ENCODE results near the gene RPL35.

RPL35 gene

DNA sequence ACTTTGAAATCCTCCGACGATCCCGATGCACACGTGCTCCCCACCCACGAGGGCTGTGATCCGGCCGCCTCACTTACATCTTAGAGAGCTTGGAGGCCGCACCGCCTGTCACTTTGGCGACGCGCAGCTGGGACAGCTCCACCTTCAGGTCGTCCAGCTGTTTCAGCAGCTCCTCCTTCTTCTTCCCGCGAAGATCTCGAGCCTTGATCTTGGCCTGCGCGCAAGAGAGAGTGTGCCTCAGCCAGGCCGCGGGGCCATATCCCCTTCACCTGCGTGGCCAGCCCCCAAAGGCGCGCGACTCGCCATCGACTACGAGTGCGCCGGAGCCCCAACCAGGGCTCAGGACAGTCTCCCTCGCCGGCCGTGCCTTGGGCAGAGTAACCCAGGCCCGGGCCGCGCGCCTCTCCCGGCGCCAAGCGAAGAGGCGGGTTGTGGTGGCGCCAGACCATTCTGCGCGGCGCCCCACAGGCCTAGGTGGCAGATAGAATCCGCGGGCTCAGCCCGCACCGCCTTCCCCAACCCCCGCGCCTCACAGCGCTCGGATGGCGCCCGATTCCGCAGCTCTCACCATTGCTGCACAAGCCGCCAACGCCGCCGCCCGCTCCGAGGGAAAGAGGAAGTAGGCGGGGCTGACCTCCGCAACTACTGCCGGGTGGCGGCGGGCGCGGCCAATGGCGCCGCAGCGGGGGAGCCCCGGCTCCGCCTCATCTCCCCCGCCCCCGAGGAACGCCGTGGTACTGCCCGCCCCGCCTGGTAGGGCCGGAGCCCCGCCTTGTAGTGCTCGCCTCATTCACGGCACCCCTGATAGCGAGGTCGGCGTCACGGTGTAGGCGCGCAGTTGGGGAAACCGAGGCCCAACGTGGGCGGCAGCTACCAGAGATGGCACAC lies at the start of gene RPL35, which contains the start of gene ARPC5L:
Gene RPL35 (minus strand): TSS at position 616 of the 888 bp plus-strand sequence. CDS start 45 bp downstream, at position 571.
Gene ARPC5L (plus strand): TSS at position 789 of the 888 bp plus-strand sequence. CDS start 7,161 bp downstream, outside the sequence.
- peak; percentile 96 for DNase-seq

DNA sequence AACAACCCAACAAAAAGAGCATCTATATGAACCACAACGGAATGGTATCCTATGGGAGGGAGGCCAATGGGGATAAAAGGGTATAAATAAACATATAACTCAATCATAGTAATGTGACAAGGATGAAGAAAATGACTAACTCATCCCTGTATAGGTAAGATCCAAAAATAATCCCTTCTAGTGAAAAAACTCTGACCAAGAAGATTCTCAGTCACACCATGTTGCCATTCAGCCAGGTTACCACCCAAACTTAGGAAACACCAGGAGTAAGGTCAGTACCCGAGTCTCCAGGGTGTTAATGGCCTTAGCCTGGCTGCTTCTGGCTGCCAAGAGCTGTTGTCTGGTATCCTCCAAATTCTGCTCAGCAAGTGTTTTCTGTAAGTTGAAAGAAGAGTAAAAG lies 46.3 kb upstream of the RPL35 start:
- DNase-seq = no peak

DNA sequence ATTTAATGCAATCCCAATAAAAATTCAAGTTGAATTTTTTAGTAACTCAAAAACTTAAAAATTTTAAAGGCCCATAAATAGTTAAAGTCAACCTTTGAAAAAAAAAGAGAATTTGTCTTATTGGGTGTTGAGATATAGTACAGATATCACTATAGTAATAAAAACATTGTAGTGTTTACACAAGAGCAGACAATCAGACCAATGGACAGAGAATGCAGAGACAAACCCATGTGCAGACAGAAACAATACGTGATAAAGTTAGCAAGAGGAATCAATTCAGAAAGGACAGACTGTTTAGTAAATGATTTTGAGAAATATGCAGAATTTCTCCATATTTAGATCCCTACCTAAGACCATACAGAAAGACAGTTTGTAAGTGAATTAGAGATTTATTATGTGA lies 45.2 kb upstream of the RPL35 start:
- DNase-seq = no peak

DNA sequence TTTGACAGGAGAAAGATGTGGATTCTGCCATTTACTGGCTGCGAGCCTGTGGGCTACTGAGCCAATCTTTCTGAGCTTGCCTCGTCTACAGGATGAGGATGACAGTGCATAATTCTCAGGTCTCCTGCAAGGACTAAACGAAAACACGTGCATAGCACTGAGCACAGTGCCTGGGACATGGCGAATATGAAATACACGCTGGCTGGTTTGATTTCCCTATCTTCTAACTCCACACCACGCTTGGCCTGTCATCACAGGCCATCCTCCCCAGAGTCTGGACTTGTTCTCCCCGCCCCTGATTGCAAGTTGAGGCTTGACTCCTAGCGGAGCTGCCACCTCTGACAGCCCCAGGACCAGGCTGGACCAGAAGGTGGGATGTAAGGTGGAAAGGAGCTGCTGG lies 38.1 kb upstream of the RPL35 start:
- DNase-seq = no peak

DNA sequence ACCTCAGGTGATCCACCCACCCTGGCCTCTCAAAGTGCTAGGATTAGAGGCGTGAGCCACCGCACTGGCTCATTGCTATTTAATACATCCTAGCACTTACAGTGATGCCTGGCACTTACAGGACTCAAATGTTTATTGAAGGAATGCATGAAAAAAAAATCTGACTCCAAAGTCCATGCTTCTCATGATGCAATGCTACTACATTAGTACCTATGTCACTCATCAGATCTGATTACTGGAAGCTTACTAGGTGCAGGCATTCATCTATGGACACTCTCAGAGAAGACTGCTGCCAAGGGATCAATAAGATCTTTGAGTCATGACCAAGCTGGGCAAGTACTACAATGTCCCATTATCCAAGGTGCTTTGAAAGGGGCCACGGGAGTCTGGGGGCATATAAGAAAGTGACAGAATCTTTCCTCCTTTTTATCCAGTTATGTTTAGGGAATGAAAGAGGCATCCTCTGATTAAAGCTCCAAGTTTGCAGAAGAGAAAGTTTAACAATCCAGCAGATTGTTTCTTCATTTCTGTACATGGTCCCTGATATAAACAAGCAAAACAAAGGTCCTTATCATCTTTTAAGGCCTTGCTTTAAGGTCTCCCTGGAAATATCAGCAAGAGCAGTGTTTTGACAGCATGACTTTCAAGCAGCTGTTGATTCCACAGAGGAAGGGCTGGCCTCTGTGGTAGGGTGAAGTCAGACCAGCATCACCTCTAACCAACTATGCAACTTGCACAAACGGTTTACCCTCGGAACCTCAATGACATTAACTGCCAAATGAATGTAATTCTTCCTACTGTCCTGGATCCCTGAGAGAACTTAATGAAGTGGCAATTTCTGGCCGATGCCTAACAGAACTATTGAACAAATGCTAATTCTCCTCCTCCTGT lies 36.1 kb upstream of the RPL35 start:
- no peak for DNase-seq

DNA sequence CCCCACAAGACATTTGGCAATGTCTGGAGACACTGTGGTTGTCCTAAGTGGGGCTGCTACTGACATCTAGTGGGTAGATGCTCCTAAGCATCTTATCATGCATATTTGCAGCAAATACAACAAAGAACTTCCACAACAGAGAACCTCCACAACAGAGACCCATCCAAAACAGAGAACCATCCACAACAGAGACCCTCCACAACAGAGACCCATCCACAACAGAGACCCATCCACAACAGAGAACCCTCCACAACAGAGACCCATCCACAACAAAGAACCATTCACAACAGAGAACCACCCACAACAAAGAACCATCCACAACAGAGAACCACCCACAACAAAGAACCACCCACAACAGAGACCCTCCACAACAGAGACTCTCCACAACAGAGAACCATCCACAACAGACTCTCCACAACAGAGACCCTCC lies 33.0 kb upstream of the RPL35 start:
- no peak for DNase-seq

DNA sequence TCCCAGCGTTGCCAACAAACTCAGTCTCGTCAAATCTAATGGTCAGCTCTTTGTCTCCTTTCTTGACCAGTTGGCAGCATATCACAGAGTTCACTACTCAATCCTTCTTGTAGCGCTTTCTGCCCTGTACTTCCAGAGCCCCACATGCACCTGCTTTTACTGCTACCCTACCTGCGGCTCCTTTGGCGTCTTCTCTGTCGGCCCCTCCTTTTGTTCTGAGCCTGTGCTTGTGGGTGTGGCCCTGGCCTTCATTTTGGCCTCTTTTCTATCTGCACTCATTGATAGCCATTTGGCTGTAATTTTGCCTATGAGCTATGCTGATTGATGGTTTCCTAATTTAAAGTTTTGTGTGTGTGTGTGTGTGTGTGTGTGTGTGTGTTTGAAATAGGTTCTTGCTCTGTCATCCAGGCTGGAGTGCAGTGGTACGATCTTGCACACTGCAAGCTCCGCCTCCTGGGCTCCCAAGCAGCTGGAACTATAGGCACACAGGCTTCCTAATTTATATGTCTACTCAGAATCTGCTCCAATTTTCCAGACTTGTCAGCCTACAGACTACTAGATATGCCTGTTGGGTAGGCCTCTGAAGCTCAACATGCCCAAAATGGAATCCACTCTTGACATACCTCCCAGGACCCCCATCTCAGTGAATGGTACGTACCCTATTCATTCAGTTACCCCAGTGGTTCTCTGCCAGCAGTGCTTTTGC lies 32.4 kb upstream of the RPL35 start:
- DNase-seq = no peak

DNA sequence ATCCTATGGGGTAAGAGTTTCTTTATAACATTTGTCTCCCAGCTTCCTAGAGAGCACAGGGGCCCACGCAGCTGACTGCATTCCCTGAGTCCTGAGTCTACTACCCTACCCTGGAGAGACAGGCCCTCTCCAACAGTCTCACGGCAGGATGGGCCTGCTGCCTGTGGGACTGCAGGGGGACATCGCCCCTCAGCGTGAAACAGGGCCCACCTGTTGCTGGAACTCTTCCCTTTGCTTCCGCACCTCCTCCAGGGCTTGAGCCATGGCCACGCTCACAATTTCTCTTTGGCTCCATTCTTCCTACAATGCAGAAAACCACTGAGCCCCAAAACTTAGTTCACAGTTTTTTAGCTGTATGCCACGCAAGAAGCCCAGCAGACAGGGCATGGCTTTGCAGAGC lies 28.4 kb upstream of the RPL35 start:
- no peak for DNase-seq

DNA sequence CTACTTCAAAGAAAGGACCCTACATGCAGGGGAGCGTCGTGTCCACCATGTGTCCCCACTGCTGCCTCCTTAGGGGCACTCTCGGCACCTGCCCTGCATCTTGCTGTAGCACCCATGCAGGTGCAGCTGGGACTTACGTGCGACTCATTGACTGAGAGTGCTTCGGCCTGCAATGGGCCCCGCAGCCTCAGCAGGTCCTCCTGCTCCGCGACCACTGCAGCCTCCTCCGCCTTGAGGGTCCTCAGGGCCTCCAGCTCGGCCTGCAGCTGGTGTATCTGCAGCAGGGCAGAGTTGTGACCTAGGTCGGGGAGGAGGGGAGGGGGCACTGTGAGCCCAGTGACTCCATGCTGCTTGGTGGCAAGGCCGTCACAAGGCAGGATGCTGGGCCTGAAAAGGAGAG lies 27.2 kb upstream of the RPL35 start:
- DNase-seq = no peak

DNA sequence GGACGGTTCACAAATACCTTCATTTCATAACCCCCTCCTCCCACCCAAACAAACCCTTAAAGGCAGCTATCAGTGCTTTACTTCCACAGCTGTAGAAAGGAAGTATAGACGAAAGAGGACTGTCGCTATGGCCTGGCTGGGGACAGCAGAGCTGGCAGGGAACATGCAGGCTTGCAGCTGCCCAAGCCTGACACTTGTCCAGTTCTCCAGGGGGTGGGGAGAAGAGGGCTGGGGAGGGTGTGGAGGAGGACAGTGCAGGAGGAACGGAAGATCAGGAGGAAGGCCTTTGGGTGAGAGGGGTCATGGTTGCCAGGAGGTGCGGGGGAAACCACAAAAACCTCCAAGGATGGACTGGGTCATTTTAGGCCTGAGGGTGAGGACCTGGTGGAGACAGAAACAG lies 26.1 kb upstream of the RPL35 start:
- no peak for DNase-seq

DNA sequence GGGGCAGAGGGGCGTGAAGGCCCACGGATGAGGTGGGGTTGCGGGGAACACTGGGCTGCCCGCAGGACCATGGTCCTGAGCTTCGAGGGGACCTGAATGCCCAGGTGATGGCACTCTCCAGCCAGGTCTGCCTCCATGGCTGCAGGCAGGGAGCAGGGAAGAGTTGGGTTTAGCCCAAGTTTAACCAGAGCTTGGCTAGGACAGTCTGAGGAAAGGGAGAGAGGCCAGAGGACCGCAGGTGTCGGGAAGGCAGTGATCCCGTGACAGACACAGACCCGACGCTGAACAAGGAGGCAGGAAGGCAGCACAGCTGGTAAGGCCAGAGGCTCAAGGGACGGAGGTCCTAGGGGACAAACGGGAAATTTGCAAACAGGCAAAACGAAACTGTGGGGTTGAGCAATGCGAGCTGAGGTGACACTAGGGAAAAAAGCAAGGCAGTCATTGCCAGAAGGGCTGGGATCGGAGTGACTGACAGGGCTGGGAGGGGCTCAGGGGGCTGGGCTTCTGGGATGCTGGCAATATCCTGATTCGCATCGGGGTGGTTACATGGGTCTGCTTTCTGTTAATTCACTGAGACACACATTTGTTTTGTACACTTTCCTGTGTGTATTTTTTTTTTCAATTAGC lies 25.2 kb upstream of the RPL35 start:
- no peak for DNase-seq

DNA sequence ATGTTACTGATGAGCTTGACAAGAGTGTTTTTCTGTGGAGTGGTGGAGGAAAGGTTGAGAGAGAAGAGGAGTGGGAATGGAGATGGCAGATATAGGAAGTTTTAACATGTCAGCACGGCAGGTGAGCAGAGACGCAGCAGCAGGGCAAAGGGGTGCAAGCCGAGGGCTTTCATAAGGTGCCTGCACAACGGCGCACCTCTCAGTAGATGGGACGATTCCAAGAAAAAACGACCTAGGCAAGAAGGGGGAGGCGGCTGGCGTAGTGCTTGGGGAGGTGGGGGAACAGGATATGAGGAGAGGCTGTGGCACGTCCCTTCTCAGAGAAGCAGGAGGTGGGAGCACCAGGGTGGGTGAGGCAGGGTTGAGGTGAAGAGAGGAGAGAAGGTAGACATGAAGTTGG lies 24.7 kb upstream of the RPL35 start:
- DNase-seq = no peak

DNA sequence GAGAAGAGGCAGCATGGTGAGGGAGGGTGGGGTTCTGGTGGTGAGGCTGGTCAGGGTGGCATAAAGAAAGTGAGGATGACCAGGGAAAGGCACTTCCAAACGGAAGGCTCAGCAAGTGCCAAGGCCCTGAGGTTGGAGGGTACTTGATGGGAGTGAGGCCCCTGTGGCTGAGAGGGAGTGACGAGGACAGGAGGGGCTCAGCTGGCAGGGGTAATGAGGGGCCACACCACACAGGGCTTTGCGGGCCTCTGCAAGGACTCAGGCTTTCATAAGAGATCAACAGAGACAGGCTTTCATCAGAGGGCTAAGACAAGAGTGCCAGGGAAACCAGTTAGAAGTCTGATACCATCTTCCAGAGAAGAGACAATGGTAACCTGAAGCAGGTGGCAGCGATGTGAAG lies 23.8 kb upstream of the RPL35 start:
- no peak for DNase-seq

DNA sequence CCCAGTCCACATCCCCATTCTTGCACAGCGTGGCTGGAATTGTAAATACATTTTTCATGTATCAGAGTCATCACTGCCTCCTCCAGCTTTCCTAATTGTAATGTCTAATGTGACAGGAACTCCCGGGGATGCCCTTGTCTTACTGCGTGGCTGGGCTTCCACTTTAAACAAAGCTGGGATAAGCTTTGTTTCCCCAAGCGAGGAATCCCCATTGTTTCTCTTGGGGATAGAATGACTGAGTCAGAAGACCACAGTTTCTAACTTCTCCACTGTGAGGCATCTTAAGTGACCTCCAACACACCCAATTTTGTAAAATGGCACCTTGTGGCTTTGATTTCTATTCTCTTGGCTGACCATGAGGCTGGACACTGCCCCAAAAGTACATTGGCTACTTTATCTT lies 22.6 kb upstream of the RPL35 start:
- no peak for DNase-seq

DNA sequence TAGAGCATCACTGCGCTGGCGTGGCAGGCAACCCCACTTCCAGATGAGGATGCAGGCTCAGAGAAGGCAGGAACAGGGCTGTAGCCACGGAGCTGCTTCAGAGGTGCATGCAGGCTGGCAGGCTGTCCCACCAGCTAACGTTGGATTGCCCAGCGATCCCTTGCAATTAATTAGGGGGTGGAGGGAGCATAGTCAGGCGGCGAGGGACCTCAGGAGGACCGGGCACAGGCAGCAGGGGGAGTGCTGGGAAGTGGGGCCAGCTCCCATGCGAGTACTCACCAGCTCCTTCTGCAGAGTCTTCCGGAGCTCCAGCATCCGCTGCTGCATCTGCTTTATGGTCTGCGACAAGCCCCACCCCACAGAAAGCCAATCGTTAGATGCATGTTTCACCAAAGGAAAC lies 20.5 kb upstream of the RPL35 start:
- DNase-seq = no peak

DNA sequence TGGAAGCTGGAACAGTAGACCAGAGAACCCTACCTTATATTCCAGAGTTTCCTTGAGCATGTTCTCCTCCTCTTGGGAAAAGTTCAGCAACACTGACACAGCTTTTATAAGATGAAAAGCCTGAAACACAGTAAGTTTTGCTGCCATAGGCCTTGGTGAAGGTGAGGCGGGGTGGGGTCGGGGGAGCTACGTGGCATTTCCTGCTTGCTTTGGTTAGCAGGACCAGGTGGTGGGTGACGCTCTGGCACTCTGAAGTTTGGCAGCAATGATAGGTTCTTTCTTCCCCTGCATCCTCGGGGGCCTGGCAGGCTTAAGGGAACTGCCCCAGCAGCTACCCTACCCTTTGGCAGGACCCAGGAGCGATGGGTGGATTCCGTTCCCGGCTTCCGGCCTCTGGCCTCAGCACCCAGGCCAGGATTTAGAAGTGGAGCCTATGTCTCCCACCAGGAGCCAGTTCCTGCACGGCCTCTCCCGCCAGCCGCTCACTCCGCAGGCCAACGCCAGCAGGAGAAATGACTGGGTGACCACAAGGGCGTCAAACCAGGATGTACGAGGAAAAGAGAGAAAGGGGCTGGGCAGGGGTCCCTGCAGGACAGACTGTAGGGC lies 19.5 kb upstream of the RPL35 start:
- no peak for DNase-seq

DNA sequence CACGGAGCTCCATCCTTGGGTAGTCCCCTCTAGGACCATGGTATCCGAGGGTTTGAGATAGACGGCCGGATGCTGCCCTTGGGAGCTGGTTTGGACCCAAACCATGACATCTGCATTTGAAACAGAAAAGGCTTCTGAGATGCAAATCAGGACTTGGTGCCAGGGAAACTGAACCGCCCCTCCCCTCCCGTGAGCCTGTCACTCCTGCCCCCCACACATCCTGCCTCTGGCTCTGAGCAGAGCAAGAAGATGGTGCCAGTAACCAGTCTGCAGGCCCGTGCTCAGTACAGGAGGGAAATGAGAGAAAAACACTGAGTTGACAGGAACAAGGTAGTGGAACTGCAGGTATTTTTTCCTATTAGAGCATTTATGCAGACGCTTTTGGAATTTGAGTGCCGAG lies 18.7 kb upstream of the RPL35 start:
- DNase-seq = no peak

DNA sequence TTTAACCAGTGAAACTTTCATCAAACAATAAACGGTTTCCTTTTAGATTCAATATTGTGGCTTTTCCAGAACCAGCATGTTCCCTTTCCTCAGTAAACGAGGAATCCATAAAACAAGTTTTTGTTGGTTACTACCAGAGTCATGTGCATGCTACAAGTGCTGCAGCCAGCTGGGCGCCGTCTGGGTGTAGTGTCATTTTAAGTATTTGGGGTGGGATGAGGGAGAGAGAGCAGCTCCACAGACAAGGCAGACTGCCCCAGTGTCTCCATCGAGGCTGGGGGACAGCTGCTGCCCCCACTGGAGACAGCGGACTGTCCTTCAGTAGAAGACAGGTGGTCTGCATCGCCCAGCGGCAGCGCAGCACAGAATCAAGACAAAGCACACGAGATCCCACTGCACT lies 17.5 kb upstream of the RPL35 start:
- DNase-seq = no peak

DNA sequence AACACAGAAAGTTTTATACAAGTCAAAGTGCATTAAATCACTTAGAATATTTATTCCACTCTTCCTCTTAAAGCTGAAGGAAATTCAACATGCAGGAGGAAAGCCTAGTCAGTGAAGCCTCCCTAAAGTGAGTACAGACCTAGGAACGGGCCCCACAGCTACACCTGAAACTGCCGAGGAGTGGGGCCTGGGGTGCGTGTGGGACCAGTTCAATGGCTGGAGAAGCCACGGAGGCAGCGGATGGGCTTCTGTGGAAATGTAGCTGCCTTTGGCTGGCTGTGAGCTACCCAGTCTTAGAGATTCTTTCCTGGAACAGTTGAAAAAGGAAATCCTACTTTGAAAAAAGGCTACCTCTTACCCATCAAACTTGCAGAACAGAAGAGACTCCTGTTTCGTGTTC lies 16.8 kb upstream of the RPL35 start:
- no peak for DNase-seq

DNA sequence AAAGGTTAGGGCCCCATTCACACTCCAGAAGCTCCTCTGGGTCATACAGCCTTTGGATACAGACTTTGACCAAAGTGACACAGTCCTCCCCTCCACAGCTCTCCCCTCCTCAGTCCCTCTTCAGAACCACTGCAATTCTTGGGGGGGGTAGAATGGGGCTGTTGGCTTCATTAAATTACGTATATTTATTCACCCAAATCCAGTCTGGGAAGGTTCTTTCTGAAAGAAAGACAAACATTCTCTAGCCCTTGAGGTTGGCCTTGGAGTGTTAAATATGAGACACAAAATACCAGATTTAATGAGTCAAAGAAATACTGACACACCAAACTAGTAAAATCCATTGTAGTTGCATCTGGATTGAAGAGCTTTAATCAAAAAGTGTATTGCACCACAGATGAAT lies 16.3 kb upstream of the RPL35 start:
- DNase-seq = no peak

DNA sequence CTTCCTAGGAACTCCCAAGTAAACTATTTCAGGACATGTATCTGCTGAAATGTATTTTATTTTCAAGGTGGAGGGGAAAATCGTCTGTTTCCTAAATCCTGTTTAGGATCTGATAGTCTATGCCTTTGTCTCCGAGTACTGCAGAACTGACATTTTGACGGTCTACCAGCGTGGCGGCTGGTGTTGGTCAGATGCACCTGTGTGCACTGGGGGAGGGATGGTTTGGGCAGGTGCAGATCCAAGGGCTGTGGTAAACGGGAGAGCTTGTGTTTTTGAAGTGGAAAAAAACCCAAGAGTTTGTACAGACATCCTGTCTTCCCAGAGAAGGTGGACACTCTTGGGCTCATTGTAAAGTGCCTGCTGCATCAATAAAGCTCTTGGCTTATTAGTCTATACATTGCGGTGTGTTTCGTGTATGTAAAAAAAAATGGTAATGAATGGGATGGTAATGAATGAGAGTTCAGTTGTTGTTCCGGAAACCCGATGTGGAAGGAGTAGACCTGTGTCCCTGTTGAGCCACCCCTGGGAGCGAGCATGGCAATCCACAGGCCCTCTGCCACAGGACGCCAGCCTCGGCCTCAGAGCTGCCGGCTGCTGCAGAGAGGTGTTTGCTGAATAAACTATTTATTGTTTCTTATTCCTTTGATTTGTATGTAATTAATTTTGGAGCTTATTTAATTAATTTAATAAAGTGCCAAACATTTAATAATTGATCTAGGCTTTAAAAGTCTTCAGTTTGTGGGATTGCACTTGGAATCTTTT lies 15.4 kb upstream of the RPL35 start:
- no peak for DNase-seq

DNA sequence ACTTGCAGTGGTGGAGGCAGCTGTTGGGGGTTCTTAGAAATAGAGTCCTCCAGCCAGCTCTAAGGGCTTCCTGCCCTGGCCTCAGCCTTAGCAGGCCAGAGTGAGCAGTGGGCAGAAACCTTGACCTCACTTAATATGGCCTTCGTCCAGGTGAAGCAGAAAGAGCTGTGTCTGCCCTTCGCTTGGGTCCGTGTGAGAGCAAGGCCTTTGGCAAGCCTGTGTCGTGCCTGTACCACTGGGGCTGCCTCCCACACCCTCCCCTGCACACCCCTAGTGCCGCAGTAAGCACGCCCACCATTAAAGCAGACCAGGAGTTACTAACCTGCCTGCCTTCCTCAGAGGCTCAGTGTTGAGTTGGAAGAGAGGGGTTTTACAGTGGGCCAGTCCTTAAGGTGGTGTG lies 13.7 kb upstream of the RPL35 start:
- DNase-seq = no peak
